Activated T-cell treated with anti-CD3 and anti-CD28 coated beads, Interleukin-2, amount 50 U/mL, for 24 hours (primary cell): ENCODE measurements around the gene STARD10.

Source experiments
- DNase-seq: peaks from one replicate; pipeline ENCODE4 v3.0.0-alpha.2; 2020
- H3K27ac Mint-ChIP-seq: 2 replicates; pipeline ENCODE4 v1.8.0; 2020; ENCODE audit warnings: mild to moderate bottlenecking, mixed read lengths
- H3K27me3 Mint-ChIP-seq: 2 replicates; pipeline ENCODE4 v1.8.0; 2020; ENCODE audit warnings: mixed read lengths
- H3K36me3 Mint-ChIP-seq: 2 replicates; pipeline ENCODE4 v1.8.0; 2020; ENCODE audit warnings: low read depth, mixed read lengths
- H3K4me1 Mint-ChIP-seq: 2 replicates; pipeline ENCODE4 v1.8.0; 2020; ENCODE audit warnings: low read depth, mixed read lengths
- H3K4me3 Mint-ChIP-seq: 2 replicates; pipeline ENCODE4 v1.8.0; 2020; ENCODE audit warnings: mild to moderate bottlenecking, moderate library complexity, mixed read lengths
- H3K9me3 Mint-ChIP-seq: 2 replicates; pipeline ENCODE4 v1.8.0; 2020; ENCODE audit warnings: mixed read lengths

Gene STARD10

GRCh38 chr11:72721689-72722049, 72.2 kb downstream of the STARD10 start:
- Mint-ChIP-seq H3K27ac (peak overlapping the region; percentile 94), H3K4me1 (peaks cover 62% of the 10 kb centered on the region), H3K36me3 (peaks cover 37% of the 10 kb centered on the region), H3K4me3 (peak overlapping the region; percentile 86), H3K9me3 (no peaks in the 10 kb centered on the region), H3K27me3 (no peaks in the 10 kb centered on the region)
- peak; percentile 55 for DNase-seq

- H3K27ac Mint-ChIP-seq = peak overlapping the region; percentile 94
- no peaks in the 10 kb centered on the region for H3K9me3 Mint-ChIP-seq
- no peak for DNase-seq
- no peaks in the 10 kb centered on the region for H3K27me3 Mint-ChIP-seq
- peaks cover 63% of the 10 kb centered on the region for H3K4me1 Mint-ChIP-seq
- H3K36me3 Mint-ChIP-seq = peaks cover 35% of the 10 kb centered on the region
- peak overlapping the region; percentile 86 for H3K4me3 Mint-ChIP-seq
Measured at GRCh38 chr11:72721276-72721675, 72.6 kb downstream of the STARD10 start.

GRCh38 chr11:72720784-72721183, 73.1 kb downstream of the STARD10 start:
- Mint-ChIP-seq H3K9me3 (no peaks in the 10 kb centered on the region), H3K27me3 (no peaks in the 10 kb centered on the region), H3K36me3 (peaks cover 35% of the 10 kb centered on the region), H3K4me1 (peaks cover 65% of the 10 kb centered on the region), H3K4me3 (peak overlapping the region; percentile 86), H3K27ac (peak overlapping the region; percentile 94)
- DNase-seq = no peak

GRCh38 chr11:72720047-72720446, 73.8 kb downstream of the STARD10 start:
- Mint-ChIP-seq H3K4me1 (peaks cover 60% of the 10 kb centered on the region), H3K27me3 (no peaks in the 10 kb centered on the region), H3K9me3 (no peaks in the 10 kb centered on the region), H3K27ac (peak overlapping the region; percentile 94), H3K36me3 (peaks cover 31% of the 10 kb centered on the region), H3K4me3 (peak overlapping the region; percentile 86)
- DNase-seq = no peak

- Mint-ChIP-seq H3K9me3 (no peaks in the 10 kb centered on the region), H3K27me3 (no peaks in the 10 kb centered on the region), H3K4me1 (peaks cover 62% of the 10 kb centered on the region), H3K36me3 (peaks cover 34% of the 10 kb centered on the region), H3K4me3 (peak overlapping the region; percentile 86), H3K27ac (peak overlapping the region; percentile 94)
- no peak for DNase-seq
Measured at GRCh38 chr11:72719551-72719950, 74.3 kb downstream of the STARD10 start.

- Mint-ChIP-seq H3K27ac (peak overlapping the region; percentile 94), H3K27me3 (no peaks in the 10 kb centered on the region), H3K36me3 (peaks cover 38% of the 10 kb centered on the region), H3K4me1 (peaks cover 66% of the 10 kb centered on the region), H3K9me3 (no peaks in the 10 kb centered on the region), H3K4me3 (no peak overlapping the region)
- DNase-seq = no peak
Measured at GRCh38 chr11:72719144-72719543, 74.7 kb downstream of the STARD10 start.

- no peaks in the 10 kb centered on the region for H3K27me3 Mint-ChIP-seq
- peaks cover 44% of the 10 kb centered on the region for H3K36me3 Mint-ChIP-seq
- no peak overlapping the region for H3K4me3 Mint-ChIP-seq
- no peak for DNase-seq
- H3K27ac Mint-ChIP-seq = peak overlapping the region; percentile 94
- H3K4me1 Mint-ChIP-seq = peaks cover 62% of the 10 kb centered on the region
- H3K9me3 Mint-ChIP-seq = no peaks in the 10 kb centered on the region
Measured at GRCh38 chr11:72718101-72718501, 75.7 kb downstream of the STARD10 start.

GRCh38 chr11:72716788-72717435, 76.9 kb downstream of the STARD10 start:
- no peak overlapping the region for H3K4me3 Mint-ChIP-seq
- H3K36me3 Mint-ChIP-seq = peaks cover 52% of the 10 kb centered on the region
- H3K9me3 Mint-ChIP-seq = no peaks in the 10 kb centered on the region
- H3K27me3 Mint-ChIP-seq = no peaks in the 10 kb centered on the region
- peaks cover 53% of the 10 kb centered on the region for H3K4me1 Mint-ChIP-seq
- no peak overlapping the region for H3K27ac Mint-ChIP-seq
- no peak for DNase-seq

- H3K27ac Mint-ChIP-seq = no peak overlapping the region
- no peak for DNase-seq
- H3K4me3 Mint-ChIP-seq = no peak overlapping the region
- H3K27me3 Mint-ChIP-seq = no peaks in the 10 kb centered on the region
- H3K9me3 Mint-ChIP-seq = no peaks in the 10 kb centered on the region
- H3K4me1 Mint-ChIP-seq = peaks cover 50% of the 10 kb centered on the region
- H3K36me3 Mint-ChIP-seq = peaks cover 51% of the 10 kb centered on the region
Measured at GRCh38 chr11:72716290-72716689, 77.6 kb downstream of the STARD10 start.

- Mint-ChIP-seq H3K27ac (no peak overlapping the region), H3K4me3 (no peak overlapping the region), H3K4me1 (peaks cover 17% of the 10 kb centered on the region), H3K27me3 (no peaks in the 10 kb centered on the region), H3K9me3 (no peaks in the 10 kb centered on the region), H3K36me3 (peaks cover 73% of the 10 kb centered on the region)
- DNase-seq = no peak
Measured at GRCh38 chr11:72712841-72713240, 81.0 kb downstream of the STARD10 start.

- H3K27me3 Mint-ChIP-seq = no peaks in the 10 kb centered on the region
- no peaks in the 10 kb centered on the region for H3K9me3 Mint-ChIP-seq
- peaks cover 13% of the 10 kb centered on the region for H3K4me1 Mint-ChIP-seq
- no peak overlapping the region for H3K27ac Mint-ChIP-seq
- no peak for DNase-seq
- peaks cover 75% of the 10 kb centered on the region for H3K36me3 Mint-ChIP-seq
- H3K4me3 Mint-ChIP-seq = no peak overlapping the region
Measured at GRCh38 chr11:72712168-72712751, 81.6 kb downstream of the STARD10 start.

- no peak for DNase-seq
- Mint-ChIP-seq H3K36me3 (peaks cover 84% of the 10 kb centered on the region), H3K27ac (no peak overlapping the region), H3K4me3 (no peak overlapping the region), H3K9me3 (no peaks in the 10 kb centered on the region), H3K4me1 (peaks cover 11% of the 10 kb centered on the region), H3K27me3 (no peaks in the 10 kb centered on the region)
Measured at GRCh38 chr11:72711141-72711540, 82.7 kb downstream of the STARD10 start.

GRCh38 chr11:72710278-72710677, 83.6 kb downstream of the STARD10 start:
- no peak for DNase-seq
- no peaks in the 10 kb centered on the region for H3K9me3 Mint-ChIP-seq
- peak overlapping the region; percentile 31 for H3K27ac Mint-ChIP-seq
- H3K36me3 Mint-ChIP-seq = peaks cover 88% of the 10 kb centered on the region
- peaks cover 7% of the 10 kb centered on the region for H3K4me1 Mint-ChIP-seq
- H3K4me3 Mint-ChIP-seq = no peak overlapping the region
- no peaks in the 10 kb centered on the region for H3K27me3 Mint-ChIP-seq

- Mint-ChIP-seq H3K4me3 (no peak overlapping the region), H3K36me3 (peaks cover 93% of the 10 kb centered on the region), H3K4me1 (peaks cover 6% of the 10 kb centered on the region), H3K27me3 (no peaks in the 10 kb centered on the region), H3K9me3 (no peaks in the 10 kb centered on the region), H3K27ac (no peak overlapping the region)
- DNase-seq = no peak
Measured at GRCh38 chr11:72709478-72710238, 84.2 kb downstream of the STARD10 start.

- Mint-ChIP-seq H3K4me1 (no peaks in the 10 kb centered on the region), H3K36me3 (peaks cover 92% of the 10 kb centered on the region), H3K4me3 (no peak overlapping the region), H3K9me3 (no peaks in the 10 kb centered on the region), H3K27me3 (no peaks in the 10 kb centered on the region), H3K27ac (no peak overlapping the region)
- no peak for DNase-seq
Measured at GRCh38 chr11:72707032-72707431, 86.8 kb downstream of the STARD10 start.
